HG03097 (cell line): ENCODE data around the gene ATP4B.

Experiments used
- ATAC-seq: cut with Tn5 transposase; IDR thresholded peaks from one replicate; pipeline ENCODE4 v1.9.1; 2021; ENCODE audit not compliant: unreplicated experiment, low FRiP score

ATP4B gene

GRCh38 chr13:113657851-113658741 is at the start of gene ATP4B:
ATP4B (minus strand) TSS chr13:113658198; CDS start chr13:113658144, 54 bp downstream.
- no peak for ATAC-seq

- no peak for ATAC-seq
These were observed 14.1 kb upstream of the ATP4B start for GRCh38 chr13:113672002-113672651.

- ATAC-seq, result no peak
These were observed 13.3 kb upstream of the ATP4B start for GRCh38 chr13:113671066-113672001.

- no peak for ATAC-seq
These were observed 12.5 kb upstream of the ATP4B start for GRCh38 chr13:113670541-113670940.

GRCh38 chr13:113669755-113670341 is 11.8 kb upstream of the ATP4B start:
- ATAC-seq, result no peak

GRCh38 chr13:113669231-113669754 is 11.3 kb upstream of the ATP4B start:
- ATAC-seq, result no peak

GRCh38 chr13:113668491-113668971 is 10.5 kb upstream of the ATP4B start:
- ATAC-seq, result no peak

- no peak for ATAC-seq
These were observed 9.9 kb upstream of the ATP4B start for GRCh38 chr13:113667771-113668490.

GRCh38 chr13:113666951-113667701 is 9.1 kb upstream of the ATP4B start, which contains the start of gene GRK1:
GRK1 (plus strand) TSS chr13:113667219; CDS start chr13:113667387, 168 bp downstream.
- ATAC-seq, result no peak

GRCh38 chr13:113666329-113666670 is 8.3 kb upstream of the ATP4B start:
- no peak for ATAC-seq

GRCh38 chr13:113665597-113666328 is 7.8 kb upstream of the ATP4B start:
- ATAC-seq, result no peak

- no peak for ATAC-seq
These were observed 7.0 kb upstream of the ATP4B start for GRCh38 chr13:113664751-113665596.

GRCh38 chr13:113663934-113664333 is 5.9 kb upstream of the ATP4B start:
- ATAC-seq, result no peak

- ATAC-seq, result no peak
These were observed 3.5 kb upstream of the ATP4B start for GRCh38 chr13:113661509-113661908.

GRCh38 chr13:113660066-113660465 is 2.1 kb upstream of the ATP4B start:
- no peak for ATAC-seq

GRCh38 chr13:113659337-113659736 is 1.3 kb upstream of the ATP4B start:
- ATAC-seq, result no peak

- no peak for ATAC-seq
These were observed 838 bp upstream of the ATP4B start for GRCh38 chr13:113658836-113659235.
